ENCODE results near the gene TMEM43. TPM values are rescaled to one million over a fixed set of nuclear protein-coding genes. Genes with fewer than 3 reads are reported as not detected.
A peak's percentile ranks its signal among the peaks of the same experiment; 100 is the strongest.

The TMEM43 gene
- polyA plus RNA-seq, 1 donor: 47.7 TPM

DNA sequence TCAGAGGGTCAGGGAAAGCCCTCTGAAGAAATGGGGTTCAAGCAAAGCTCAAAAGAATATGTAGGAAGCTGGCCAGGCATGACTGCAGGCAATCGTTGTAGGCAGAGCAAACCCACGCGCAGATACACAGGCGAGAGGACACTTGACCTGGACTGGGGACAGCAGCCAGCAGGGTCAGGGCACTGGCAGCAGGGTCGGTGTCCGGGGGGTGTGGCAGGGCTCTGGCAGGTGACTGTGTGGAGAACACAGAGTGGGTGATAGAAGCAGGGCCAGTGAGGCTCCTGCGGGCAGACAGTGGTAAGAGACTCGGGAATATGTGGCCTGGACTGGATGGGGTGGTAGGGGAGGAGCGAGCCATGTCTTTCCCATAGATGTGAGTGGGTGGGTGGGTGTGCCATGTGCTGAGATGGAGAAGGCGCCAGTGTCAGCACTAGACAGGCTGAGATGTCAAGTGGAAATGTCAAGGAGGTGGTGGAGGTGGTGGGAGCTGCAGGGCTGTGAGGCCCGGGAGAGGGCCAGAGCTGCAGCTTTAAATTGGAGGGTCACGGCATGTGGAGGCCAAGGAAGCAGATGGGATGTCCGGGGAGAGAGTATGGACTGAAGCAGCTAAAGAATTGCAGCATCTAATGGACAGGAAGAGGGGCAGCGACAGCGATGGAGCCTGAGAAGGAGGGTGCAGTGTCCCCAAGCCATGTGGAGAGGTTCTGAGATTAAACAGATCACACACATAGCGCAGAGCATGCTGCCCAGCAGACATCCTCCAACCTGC is 13.4 kb downstream of the TMEM43 start:
- no peak for DNase-seq (ENCODE audit: low read depth)

DNA sequence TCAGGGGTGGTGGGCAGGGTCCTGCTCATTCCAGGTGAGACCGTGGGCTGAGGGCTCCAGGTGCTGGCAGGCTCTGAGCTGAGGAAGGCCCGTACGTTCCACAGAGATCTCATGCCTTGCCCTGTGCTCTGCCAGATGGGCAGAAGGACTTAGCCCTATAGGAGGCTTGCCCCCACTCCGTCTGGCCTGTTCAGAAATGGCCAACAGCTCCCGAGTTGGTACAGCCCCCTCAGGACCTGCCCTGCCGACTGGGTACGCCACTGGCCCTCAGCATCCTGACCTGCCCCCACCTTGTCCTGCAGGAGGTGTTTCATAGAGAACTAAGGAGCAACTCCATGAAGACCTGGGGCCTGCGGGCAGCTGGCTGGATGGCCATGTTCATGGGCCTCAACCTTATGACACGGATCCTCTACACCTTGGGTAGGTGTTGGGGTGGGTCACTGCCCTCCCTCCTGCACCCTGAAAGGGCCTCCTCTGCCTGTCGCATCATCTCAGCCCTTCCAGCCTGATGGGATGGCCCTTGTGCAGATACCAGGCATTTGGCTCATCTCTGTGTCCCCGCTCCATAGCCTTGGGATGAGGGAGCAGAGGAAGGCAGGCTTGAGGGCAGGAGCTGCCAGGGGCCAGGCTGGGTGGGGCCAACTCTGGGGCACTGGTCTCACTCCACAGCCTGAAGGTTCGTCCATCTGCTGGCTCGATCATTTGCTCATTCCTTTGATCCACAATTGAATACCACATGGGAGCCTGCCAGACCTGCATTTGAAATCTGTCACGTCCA is 14.2 kb downstream of the TMEM43 start:
- no peak for DNase-seq (ENCODE audit: low read depth)

DNA sequence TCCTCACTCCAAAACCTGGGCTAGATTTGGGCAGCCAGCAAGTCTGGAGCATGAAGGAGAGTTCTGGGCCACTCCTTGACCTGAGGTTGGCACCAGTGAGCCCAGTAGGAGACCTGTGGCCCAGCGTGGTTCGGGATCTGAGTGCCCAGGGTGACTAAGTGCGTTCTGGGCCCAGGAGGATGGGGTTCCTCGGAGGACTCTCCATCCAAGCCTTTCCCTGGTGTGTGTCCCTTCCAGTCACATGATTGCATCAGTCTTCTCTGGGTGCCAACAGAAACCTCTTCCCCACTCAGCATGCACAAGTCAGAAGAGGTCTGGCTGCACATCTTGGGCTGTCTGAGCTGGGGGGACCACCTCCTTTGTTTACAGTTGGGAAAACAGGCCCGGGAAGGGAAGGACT is 14.9 kb downstream of the TMEM43 start:
- no peak for DNase-seq (ENCODE audit: low read depth)

DNA sequence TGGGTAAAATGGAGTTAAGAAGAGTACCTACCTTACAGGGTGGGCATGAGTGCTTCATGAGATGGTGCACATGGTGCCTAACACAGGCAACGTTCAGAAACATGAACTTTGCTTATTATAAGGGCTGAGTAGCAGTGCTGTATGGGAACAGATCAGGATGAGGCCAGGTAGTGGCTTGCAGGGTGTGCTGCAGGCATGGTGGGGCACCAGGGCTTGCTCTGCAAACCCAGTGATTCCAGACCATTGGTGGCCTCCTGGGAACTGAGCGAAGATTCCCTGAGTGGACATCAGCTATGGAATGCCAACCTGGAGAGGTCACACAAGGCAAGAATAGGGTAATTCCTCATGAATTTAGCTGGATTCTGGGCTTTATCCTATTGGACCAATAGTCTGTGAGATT is 15.8 kb downstream of the TMEM43 start:
- no peak for DNase-seq (ENCODE audit: low read depth)

DNA sequence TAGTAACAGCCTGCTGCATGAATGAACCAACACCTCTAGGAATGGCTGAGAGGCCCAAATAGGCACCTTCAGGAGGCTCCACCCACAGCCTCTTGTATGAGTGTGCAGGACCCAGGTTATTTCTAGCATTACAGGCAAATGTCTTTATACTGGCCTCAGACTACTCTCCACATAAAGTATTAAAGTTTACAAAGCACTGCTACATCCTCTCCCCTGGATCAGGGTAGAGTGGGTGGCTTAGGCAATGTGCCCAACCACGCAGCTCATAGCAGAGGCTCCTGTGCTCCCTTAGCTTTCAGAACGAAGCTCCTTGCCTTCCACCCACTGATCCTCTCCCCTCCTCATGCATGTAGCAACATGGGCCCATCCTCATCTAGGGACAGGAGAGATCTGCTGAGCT is 16.3 kb downstream of the TMEM43 start:
- DNase-seq (ENCODE audit: low read depth): no peak

DNA sequence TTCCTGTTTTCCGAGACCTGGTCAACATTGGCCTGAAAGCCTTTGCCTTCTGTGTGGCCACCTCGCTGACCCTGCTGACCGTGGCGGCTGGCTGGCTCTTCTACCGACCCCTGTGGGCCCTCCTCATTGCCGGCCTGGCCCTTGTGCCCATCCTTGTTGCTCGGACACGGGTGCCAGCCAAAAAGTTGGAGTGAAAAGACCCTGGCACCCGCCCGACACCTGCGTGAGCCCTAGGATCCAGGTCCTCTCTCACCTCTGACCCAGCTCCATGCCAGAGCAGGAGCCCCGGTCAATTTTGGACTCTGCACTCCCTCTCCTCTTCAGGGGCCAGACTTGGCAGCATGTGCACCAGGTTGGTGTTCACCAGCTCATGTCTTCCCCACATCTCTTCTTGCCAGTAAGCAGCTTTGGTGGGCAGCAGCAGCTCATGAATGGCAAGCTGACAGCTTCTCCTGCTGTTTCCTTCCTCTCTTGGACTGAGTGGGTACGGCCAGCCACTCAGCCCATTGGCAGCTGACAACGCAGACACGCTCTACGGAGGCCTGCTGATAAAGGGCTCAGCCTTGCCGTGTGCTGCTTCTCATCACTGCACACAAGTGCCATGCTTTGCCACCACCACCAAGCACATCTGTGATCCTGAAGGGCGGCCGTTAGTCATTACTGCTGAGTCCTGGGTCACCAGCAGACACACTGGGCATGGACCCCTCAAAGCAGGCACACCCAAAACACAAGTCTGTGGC is 16.9 kb downstream of the TMEM43 start:
- no peak for DNase-seq (ENCODE audit: low read depth)

DNA sequence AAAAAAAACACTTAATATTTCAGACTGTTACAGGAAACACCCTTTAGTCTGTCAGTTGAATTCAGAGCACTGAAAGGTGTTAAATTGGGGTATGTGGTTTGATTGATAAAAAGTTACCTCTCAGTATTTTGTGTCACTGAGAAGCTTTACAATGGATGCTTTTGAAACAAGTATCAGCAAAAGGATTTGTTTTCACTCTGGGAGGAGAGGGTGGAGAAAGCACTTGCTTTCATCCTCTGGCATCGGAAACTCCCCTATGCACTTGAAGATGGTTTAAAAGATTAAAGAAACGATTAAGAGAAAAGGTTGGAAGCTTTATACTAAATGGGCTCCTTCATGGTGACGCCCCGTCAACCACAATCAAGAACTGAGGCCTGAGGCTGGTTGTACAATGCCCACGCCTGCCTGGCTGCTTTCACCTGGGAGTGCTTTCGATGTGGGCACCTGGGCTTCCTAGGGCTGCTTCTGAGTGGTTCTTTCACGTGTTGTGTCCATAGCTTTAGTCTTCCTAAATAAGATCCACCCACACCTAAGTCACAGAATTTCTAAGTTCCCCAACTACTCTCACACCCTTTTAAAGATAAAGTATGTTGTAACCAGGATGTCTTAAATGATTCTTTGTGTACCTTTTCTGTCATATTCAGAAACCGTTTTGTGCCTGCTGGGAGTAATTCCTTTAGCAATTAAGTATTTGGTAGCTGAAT is 17.9 kb downstream of the TMEM43 start:
- DNase-seq (ENCODE audit: low read depth): no peak

DNA sequence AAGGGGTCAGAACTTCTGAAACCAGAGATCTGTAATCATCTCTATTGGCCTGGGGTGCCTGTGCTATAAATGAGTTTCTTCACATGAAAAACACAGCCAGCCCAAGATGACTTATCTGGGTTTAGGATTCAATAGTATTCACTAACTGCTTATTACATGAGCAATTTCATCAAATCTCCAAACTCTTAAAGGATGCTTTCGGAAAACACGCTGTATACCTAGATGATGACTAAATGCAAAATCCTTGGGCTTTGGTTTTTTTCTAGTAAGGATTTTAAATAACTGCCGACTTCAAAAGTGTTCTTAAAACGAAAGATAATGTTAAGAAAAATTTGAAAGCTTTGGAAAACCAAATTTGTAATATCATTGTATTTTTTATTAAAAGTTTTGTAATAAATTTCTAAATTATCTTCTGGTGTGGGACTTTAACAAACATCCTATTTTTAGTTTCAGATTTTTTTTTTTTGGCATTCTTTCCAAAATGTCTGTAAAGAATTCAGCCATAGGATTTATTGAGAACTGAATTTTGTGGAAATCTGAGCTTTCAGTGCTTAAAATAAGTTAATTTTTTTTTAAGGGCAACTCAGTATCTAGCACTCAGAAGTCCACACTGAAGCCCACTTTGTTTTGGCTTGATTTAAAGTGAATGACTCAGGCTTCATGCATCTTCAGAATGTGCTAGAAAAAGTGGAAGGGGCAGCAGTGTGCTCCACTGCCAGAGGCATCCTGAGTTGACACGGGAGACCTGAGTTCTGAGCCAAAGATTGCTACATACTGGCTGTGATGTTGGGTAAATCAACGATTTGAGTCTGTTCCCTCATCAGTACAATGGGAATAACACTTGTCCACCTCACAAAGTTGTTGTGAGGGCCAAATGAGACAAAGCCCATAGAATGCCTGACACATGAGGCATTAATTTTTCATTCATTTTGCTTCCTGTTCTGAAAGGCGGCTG is 18.7 kb downstream of the TMEM43 start:
- DNase-seq (ENCODE audit: low read depth): no peak

DNA sequence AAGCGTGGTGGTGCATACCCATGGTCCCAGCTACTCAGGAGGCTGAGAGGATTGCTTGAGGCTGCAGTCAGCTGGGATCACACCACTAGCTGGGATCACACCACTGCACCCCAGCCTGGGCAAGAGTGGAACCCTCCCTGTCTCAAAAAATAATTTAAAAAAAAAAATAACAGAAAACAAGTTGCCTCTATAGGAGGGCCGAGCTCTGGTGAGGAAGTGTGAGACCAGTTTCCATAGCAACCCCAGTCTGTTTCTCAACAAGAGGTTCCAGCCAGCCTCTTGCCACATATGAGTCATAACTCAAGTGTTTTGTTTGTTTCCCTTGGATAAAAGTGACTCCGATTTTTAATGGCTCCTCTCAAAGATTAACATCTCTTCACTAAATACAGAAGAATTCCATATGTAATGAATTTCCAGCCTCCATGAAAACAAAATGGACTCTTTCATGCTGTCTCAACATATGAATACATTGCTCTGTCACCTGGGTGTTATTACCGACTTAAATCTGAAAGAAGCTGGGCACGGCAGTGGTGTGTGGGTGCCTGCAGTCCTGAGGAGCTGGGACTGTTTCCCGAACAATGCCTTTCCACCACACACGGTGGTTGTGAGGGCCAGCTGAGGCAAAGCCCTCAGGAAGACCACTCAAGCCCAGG is 19.7 kb downstream of the TMEM43 start:
- peak; percentile 96 for DNase-seq (ENCODE audit: low read depth)

DNA sequence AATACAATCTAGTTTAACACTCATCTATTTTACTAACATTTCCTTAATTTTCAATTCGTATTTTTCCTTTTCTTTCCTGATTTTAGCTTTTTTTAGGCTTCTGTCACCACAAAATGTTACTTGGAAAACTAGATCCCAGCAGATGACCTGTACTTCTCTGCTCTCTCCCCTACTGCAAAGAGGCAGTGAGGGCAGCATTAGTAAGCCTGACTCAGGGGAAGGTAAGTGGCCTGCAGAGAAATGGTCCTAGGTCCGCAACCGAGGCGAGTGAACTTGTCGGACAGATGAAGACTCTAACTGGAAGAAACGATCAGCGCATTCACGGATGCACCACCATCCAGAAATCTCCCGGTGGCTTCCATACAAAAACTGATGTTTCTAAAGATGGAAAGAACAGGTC is 20.4 kb downstream of the TMEM43 start:
- DNase-seq (ENCODE audit: low read depth): no peak

DNA sequence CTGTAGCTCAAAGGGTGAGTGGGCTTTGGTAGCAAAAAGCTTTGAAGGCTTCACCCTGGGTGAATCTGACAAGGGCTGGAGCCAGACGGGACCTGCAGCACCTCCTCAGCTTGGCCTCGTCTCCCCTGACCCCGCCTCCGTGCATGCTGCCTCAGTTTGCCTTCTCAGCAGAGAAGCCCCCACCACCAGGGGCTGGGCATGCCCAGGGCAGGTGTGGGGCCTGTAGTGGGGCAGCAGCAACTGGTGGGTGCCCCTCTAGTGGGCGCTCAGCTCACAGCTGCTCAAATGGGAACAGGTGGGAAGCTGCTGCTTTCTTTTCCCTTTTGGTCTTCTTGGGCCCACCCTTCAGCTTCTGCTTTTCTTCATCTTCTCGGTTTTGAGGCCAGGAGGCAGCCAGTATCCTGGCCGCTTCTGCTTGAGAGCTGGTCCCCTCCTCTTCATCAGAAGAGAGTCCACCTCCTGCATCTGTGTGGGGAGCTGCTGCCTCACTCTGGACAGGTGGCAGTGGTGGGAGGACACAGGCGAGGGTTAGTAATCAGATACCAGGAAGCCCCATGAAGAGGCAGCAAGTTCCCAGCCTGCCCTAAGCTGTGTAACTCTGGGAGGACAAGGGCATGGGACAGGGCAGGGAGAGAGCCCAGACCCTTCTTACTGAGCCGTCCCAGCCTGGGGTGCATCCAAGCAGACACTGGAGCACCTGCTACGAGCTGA is 21.0 kb downstream of the TMEM43 start:
- DNase-seq (ENCODE audit: low read depth): no peak

DNA sequence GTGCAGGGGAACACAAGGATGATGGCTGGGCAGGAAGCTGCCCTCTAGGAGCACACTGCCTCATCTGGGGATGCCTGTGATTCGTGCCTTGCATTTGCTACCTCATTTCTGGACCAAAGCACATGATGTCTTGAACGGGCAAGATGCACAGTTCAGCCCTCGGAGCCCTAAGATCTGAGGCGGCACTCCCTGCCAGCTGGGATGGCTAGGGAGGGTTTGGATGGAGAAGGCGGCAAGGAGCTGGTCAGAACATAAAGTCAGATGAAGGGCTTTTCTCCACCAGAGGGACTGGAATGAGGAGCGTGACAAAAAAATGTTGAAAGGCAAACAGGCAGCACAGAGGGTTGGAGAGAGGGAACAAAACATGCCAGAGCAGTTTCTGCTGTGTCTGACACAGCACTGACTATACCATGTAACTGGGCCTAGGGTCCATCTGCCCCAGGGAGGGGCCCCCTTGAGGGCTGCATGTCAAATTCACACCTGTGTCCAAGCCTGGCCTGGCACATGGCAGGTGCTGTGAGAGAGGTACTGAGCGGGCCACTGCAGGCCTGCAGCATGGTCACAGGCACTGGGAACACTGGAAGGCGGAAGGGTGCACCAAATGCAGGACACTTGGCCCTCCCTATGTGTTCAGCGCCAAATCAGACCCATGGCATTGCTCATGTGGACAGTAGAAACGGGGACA is 21.7 kb downstream of the TMEM43 start:
- no peak for DNase-seq (ENCODE audit: low read depth)

DNA sequence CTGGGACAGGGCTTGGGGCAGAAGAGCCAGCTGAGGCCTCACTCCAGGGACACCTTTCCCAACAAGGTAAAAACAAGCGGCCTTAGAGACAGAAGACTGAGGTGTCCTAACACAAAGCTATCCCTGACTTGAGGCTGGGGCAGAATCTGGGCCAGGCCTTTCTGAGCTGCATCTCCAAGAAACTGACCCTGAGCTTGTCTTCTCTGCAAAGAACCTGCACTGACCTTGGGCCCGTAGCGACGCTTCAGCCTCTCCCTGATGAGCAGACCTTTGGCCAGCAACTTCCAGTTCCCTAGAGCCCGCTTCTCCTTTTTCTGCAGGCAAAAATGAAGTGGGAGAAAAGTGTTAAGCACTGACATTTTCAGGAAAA is 22.2 kb downstream of the TMEM43 start:
- no peak for DNase-seq (ENCODE audit: low read depth)

DNA sequence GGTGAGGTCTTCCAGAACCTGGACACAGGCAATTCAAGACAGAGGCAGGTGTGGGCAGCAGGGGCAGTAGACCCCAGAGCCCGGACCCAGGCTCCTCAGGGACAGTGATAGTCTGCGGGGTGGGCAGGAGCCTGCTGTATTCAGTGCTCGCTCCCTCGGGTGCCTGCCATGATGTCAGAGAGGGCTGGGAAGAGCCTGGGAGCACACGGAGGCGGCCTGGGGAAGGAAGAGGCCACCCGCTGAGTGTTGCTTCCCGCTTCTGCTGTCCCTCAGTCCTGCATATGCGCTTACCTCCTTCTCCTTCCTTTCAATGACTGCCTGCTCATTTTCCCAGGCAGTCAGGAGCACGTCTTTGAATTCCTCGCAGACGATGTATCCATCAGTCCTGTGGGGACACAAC is 22.8 kb downstream of the TMEM43 start:
- DNase-seq (ENCODE audit: low read depth): no peak

DNA sequence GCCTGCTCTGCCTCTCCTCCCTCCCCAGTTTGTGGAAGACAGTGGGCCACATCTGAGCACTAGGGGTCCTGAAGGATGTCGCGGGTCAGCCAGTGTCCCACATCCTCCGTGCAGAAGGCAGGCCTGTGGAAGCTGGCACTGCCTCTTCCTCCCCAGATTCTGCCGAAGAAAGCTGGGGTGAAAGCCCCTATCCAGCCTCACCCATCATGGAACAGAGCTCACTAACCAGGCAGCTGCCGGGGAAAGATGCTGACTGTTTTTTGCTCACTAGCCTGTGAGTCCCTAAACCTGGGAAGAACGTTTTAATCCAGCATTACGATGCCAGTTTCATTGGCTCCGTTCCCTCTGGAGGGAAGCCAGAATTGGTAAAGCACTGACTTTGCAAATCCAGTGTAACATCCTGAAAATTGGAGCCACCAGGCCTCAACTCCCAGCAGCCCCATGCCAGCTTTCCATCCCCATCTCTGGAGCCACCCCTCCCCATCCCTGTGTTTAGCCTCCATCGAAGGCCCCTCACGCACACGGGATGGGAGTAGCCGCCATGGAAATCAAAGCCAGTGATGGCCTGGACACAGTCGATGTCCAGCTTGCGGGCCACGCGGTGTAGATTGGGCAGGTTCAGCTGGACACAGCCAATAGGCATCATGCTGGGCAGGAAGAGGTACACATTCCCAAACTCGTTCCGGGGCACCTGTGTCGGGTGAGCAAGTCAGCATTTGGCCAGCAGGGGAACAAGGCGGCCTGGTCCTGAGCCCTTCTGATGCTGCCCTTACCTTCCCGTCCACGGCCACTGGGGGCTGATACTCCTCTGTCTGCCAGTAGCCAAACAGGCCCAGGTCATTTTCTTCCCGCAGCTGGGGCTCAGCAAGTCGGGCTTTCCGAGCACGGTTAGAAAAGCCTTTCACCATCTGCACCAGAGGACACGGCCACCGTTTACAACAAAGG is 23.5 kb downstream of the TMEM43 start:
- no peak for DNase-seq (ENCODE audit: low read depth)

DNA sequence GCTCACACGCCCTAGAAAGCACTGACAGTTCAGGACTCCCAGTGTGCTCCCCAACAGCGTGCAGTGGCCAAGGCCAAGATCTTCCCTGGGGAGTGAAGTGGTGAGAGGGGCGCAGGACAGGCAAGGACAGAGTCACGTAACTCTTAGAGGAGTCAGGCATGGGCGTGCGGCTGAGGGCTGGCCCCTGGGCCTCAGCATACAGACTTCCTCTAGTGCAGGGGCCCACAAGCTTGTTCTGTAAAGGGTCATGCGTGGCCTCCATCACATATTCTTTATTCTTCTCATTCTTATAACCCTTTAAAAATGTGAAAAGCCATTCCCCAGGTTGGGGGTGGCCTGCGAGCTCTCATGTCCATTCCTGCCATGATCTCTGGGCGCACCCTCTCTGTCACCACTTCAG is 25.2 kb downstream of the TMEM43 start:
- no peak for DNase-seq (ENCODE audit: low read depth)

DNA sequence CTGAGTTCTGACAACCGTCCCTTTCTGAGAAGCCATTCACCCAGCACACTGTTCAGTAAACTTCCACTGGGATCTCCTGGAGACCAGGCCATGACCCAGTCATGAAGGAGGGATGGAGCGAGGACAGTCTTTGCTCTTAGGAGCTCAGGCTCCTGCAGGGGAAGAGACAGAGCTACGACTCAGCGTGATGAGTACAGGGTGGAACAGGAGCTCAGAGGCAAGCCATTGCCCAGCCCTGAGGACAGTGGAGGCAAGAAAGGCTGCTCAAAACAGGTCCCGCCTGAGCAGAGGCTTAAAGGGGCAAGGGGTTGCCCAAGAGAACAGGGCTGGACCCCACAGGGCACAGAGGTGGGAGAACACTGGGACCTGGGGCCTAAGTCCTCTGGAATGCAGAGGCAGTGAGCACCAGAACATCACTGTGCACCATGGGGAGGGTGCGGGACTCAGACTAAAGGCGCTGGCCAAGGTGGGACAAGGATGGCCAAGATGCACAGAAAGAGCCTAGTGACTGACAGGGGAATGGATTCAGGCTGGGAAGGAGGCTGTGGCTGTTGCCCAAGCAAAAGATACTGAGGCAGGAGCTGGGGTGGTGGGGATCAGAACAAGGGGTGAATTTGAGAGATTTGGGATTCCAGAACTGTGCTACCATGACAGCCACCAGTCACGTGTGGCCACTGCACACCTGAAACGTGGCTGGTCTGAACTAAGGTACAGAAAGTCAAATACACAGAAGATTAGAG is 25.8 kb downstream of the TMEM43 start:
- DNase-seq (ENCODE audit: low read depth): no peak
